GM23338 (cell line): ENCODE data around the gene LDHB. TPM values are rescaled to one million over a fixed set of nuclear protein-coding genes. Genes with fewer than 3 reads are reported as not detected.
A peak's percentile ranks its signal among the peaks of the same experiment; 100 is the strongest.

Source experiments
- ATAC-seq: fragments of 200-7000 bp; cut with Tn5 transposase; 3 replicates; pipeline ENCODE4 v1.9.1; 2020
- DNase-seq: peaks from one replicate; pipeline ENCODE4 v3.0.0-alpha.2; 2015; ENCODE audit warnings: low spot score
- H2AFZ ChIP-seq: fragments of 200-600 bp; sonication (generic); 2 replicates; pipeline ENCODE4 v1.8.0; 2016; ENCODE audit warnings: antibody characterized with exemption, mild to moderate bottlenecking, moderate library complexity
- H3F3A ChIP-seq: fragments of 200-600 bp; sonication (generic); replicated peaks from 2 replicates; pipeline ENCODE4 v1.8.0; 2017; ENCODE audit warnings: antibody characterized with exemption, mixed run types, low read depth
- H3K27ac ChIP-seq: fragments of 200-600 bp; sonication (generic); 2 replicates; pipeline ENCODE4 v1.6.1; 2016; ENCODE audit warnings: low read depth
- H3K27me3 ChIP-seq: fragments of 200-600 bp; sonication (generic); 2 replicates; pipeline ENCODE4 v1.8.0; 2016; ENCODE audit warnings: mild to moderate bottlenecking, mixed run types, moderate library complexity; ENCODE audit not compliant: insufficient read depth
- H3K36me3 ChIP-seq: fragments of 200-600 bp; sonication (generic); 2 replicates; pipeline ENCODE4 v1.8.0; 2016; ENCODE audit warnings: mild to moderate bottlenecking; ENCODE audit not compliant: insufficient read depth
- H3K4me1 ChIP-seq: fragments of 200-600 bp; sonication (generic); 2 replicates; pipeline ENCODE4 v1.8.0; 2016; ENCODE audit warnings: mild to moderate bottlenecking, moderate library complexity; ENCODE audit not compliant: insufficient read depth
- H3K4me2 ChIP-seq: fragments of 200-600 bp; sonication (generic); 2 replicates; pipeline ENCODE4 v1.7.1; 2017; ENCODE audit warnings: mixed run types
- H3K4me3 ChIP-seq: fragments of 200-600 bp; sonication (generic); 2 replicates; pipeline ENCODE4 v1.6.1; 2016; ENCODE audit warnings: mixed run types
- H3K79me2 ChIP-seq: fragments of 200-600 bp; sonication (generic); replicated peaks from 2 replicates; pipeline ENCODE4 v1.8.0; 2017; ENCODE audit warnings: mild to moderate bottlenecking; ENCODE audit not compliant: insufficient read depth
- H3K9me2 ChIP-seq: fragments of 200-600 bp; sonication (generic); 2 replicates; pipeline ENCODE4 v1.8.0; 2017; ENCODE audit not compliant: insufficient read depth
- H4K20me1 ChIP-seq: fragments of 200-600 bp; sonication (generic); replicated peaks from 2 replicates; pipeline ENCODE4 v1.8.0; 2017; ENCODE audit warnings: mild to moderate bottlenecking; ENCODE audit not compliant: insufficient read depth
- H3K27ac Mint-ChIP-seq: 2 replicates; pipeline ENCODE4 v1.8.0; 2020; ENCODE audit warnings: inconsistent platforms, mild to moderate bottlenecking, moderate library complexity, mixed read lengths
- H3K27me3 Mint-ChIP-seq: 3 replicates; pipeline ENCODE4 v1.8.0; 2022; ENCODE audit warnings: low read depth, mild to moderate bottlenecking, moderate library complexity, mixed read lengths, inconsistent platforms; ENCODE audit not compliant: insufficient read depth, poor library complexity
- H3K36me3 Mint-ChIP-seq: 3 replicates; pipeline ENCODE4 v1.8.0; 2021; ENCODE audit warnings: low read depth, mild to moderate bottlenecking, inconsistent platforms, moderate library complexity, mixed read lengths
- H3K4me1 Mint-ChIP-seq: 3 replicates; pipeline ENCODE4 v1.8.0; 2020; ENCODE audit warnings: mild to moderate bottlenecking, inconsistent platforms, mixed read lengths
- H3K4me3 Mint-ChIP-seq: 3 replicates; pipeline ENCODE4 v1.8.0; 2021; ENCODE audit warnings: moderate library complexity, mild to moderate bottlenecking, inconsistent platforms, mixed read lengths
- H3K9me3 Mint-ChIP-seq: 3 replicates; pipeline ENCODE4 v1.8.0; 2020; ENCODE audit warnings: moderate library complexity, mild to moderate bottlenecking, inconsistent platforms, mixed read lengths
- CREB1 ChIP-seq: fragments of 250-450 bp; sonication (Bioruptor Pico); IDR thresholded peaks from 2 replicates; pipeline ENCODE4 v1.5.0; 2020; ENCODE audit warnings: low read depth, mild to moderate bottlenecking, moderate library complexity
- EZH2 ChIP-seq: fragments of 200-600 bp; sonication (generic); IDR thresholded peaks from one replicate; pipeline ENCODE4 v1.8.0; 2017; ENCODE audit warnings: antibody characterized with exemption, mild to moderate bottlenecking, low read depth; ENCODE audit not compliant: unreplicated experiment
- EZH2phosphoT487 ChIP-seq: fragments of 200-600 bp; sonication (generic); IDR thresholded peaks from one replicate; pipeline ENCODE4 v1.8.1; 2018; ENCODE audit warnings: antibody characterized with exemption; ENCODE audit not compliant: unreplicated experiment
- NANOG ChIP-seq: IDR thresholded peaks from 2 replicates; pipeline ENCODE4 v1.6.1; 2016; ENCODE audit warnings: antibody characterized with exemption, borderline replicate concordance
- POLR2AphosphoS5 ChIP-seq: IDR thresholded peaks from 2 replicates; pipeline ENCODE4 v1.6.1; 2016; ENCODE audit warnings: antibody characterized with exemption, low read depth
- ZNF114 ChIP-seq: fragments of 250-450 bp; sonication (Bioruptor Pico); IDR thresholded peaks from 2 replicates; pipeline ENCODE4 v1.5.0; 2020; ENCODE audit warnings: mild to moderate bottlenecking, moderate library complexity
- ZNF331 ChIP-seq: fragments of 250-450 bp; sonication (Bioruptor Pico); IDR thresholded peaks from 2 replicates; pipeline ENCODE4 v1.5.0; 2020; ENCODE audit warnings: low read depth, mild to moderate bottlenecking, moderate library complexity
- polyA plus RNA-seq: library from polyadenylated mRNA; unstranded; fragments of >200 nt; fragmentation: Nextera tagmentation; extraction: Ambion mirVana; gene quantifications from 2 replicates; pipeline ENCODE4 v1.2.1, GENCODE V29; 2016
- total RNA-seq: library from RNA; depleted of rRNA; stranded (reverse); fragments of >200 nt; shearing (Covaris generic); gene quantifications from 2 replicates; pipeline ENCODE4 v1.2.3, GENCODE V29; 2014
- TF ChIP-seq, protein P1 (sequence below): IDR thresholded peaks from one replicate; pipeline ENCODE4 v1.6.1; 2018; ENCODE audit warnings: antibody characterized with exemption; ENCODE audit not compliant: unreplicated experiment
- TF ChIP-seq, protein P2 (sequence below): IDR thresholded peaks from 2 replicates; pipeline ENCODE4 v1.6.1; 2016; ENCODE audit warnings: antibody characterized with exemption
- TF ChIP-seq, protein P3 (sequence below), 2 experiments: fragments of 200-600 bp in 1 of 2; sonication (generic) in 1 of 2; conservative IDR thresholded peaks; 2 replicates each; pipeline versions ENCODE4 v1.5.1 to v1.6.1; 2016 to 2017; ENCODE audit warnings: antibody characterized with exemption in 2 of 2, low read depth in 2 of 2, mild to moderate bottlenecking in 2 of 2, moderate library complexity in 1 of 2

The LDHB gene
- total and polyA plus RNA-seq, 2 experiments from 2014 or later, result 1,537 to 1,990 TPM

DNA sequence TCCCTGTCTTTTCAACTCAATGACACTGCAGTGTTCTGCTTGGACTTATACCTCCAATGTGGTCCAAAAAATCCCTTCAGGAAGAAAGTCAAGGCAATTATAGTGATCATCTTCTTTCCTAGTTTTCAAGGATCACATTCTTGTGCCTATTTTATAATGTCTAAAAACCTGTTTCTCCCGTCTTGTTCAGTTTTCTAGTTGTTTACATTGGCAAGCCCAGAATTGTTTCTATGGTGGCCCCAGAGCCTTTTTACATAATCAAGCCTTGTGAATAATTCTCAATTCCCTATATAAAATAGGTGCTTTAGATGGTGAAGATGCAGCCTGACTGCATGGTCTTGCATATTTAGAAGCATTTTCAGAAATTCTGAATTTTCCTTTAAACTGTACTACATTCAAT lies 14.5 kb upstream of the LDHB start:
- no peak overlapping the region for H3K27ac Mint-ChIP-seq
- H3K4me3 Mint-ChIP-seq, result no peak overlapping the region

DNA sequence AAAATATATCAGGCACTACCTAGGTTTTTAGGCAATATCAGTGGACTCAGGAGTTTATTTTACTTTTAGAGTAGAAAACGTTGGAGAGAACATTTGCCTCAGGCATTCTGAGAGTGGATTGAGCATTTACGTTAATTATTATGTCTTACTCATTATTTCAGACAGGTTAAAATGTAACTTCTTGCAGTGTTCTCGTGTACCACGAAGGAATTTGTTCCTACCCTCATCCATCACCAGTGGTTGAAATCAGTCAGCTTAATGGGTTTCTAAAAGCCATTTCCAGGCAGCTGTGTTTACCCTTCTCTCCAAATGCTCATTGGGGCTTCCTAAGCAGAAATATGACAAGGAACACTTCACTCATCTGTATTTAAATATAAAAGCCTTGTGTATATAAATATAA lies 9.1 kb upstream of the LDHB start:
- Histone ChIP-seq H2AFZ (no peak overlapping the region), H3K4me1 (no peaks in the 10 kb centered on the region), H3K4me3 (no peak overlapping the region), H3K4me2 (no peak overlapping the region), H3K79me2 (no peaks in the 10 kb centered on the region), H3K27me3 (no peaks in the 10 kb centered on the region), H3K27ac (no peak overlapping the region), H3K36me3 (no peaks in the 10 kb centered on the region), H3F3A (no peaks in the 10 kb centered on the region), H3K9me2 (no peaks in the 10 kb centered on the region), H4K20me1 (no peaks in the 10 kb centered on the region)
- DNase-seq (no peak), ATAC-seq (no peak)
- no peak overlapping the region for H3K27ac Mint-ChIP-seq
- H3K4me3 Mint-ChIP-seq, result no peak overlapping the region
- peaks cover 3% of the 10 kb centered on the region for H3K27me3 Mint-ChIP-seq
- no peaks in the 10 kb centered on the region for H3K4me1 Mint-ChIP-seq
- no peak for TF ChIP-seq ZNF114 (CRISPR knock-in tag)
- TF ChIP-seq, protein P1, sequence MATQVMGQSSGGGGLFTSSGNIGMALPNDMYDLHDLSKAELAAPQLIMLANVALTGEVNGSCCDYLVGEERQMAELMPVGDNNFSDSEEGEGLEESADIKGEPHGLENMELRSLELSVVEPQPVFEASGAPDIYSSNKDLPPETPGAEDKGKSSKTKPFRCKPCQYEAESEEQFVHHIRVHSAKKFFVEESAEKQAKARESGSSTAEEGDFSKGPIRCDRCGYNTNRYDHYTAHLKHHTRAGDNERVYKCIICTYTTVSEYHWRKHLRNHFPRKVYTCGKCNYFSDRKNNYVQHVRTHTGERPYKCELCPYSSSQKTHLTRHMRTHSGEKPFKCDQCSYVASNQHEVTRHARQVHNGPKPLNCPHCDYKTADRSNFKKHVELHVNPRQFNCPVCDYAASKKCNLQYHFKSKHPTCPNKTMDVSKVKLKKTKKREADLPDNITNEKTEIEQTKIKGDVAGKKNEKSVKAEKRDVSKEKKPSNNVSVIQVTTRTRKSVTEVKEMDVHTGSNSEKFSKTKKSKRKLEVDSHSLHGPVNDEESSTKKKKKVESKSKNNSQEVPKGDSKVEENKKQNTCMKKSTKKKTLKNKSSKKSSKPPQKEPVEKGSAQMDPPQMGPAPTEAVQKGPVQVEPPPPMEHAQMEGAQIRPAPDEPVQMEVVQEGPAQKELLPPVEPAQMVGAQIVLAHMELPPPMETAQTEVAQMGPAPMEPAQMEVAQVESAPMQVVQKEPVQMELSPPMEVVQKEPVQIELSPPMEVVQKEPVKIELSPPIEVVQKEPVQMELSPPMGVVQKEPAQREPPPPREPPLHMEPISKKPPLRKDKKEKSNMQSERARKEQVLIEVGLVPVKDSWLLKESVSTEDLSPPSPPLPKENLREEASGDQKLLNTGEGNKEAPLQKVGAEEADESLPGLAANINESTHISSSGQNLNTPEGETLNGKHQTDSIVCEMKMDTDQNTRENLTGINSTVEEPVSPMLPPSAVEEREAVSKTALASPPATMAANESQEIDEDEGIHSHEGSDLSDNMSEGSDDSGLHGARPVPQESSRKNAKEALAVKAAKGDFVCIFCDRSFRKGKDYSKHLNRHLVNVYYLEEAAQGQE, result no peak
- H3K9me3 Mint-ChIP-seq, result no peaks in the 10 kb centered on the region
- no peaks in the 10 kb centered on the region for H3K36me3 Mint-ChIP-seq

More for the DNA sequence above, 14.5 kb upstream of the LDHB start:
- no peaks in the 10 kb centered on the region for H3K36me3 ChIP-seq
- Mint-ChIP-seq H3K27me3 (peaks cover 8% of the 10 kb centered on the region), H3K4me1 (no peaks in the 10 kb centered on the region), H3K9me3 (no peaks in the 10 kb centered on the region), H3K36me3 (no peaks in the 10 kb centered on the region)
- no peak overlapping the region for H2AFZ ChIP-seq
- no peaks in the 10 kb centered on the region for H4K20me1 ChIP-seq
- no peak for TF ChIP-seq POLR2AphosphoS5
- no peak for TF ChIP-seq CREB1 (CRISPR knock-in tag)
- TF ChIP-seq ZNF331 (CRISPR knock-in tag), result no peak
- no peaks in the 10 kb centered on the region for H3F3A ChIP-seq
- no peaks in the 10 kb centered on the region for H3K4me1 ChIP-seq
- H3K9me2 ChIP-seq, result no peaks in the 10 kb centered on the region; the same call in 1 of the 2 replicates
- ATAC-seq (no peak), DNase-seq (no peak)
- H3K27me3 ChIP-seq, result no peaks in the 10 kb centered on the region
- H3K79me2 ChIP-seq, result no peaks in the 10 kb centered on the region
- no peak overlapping the region for H3K4me3 ChIP-seq
- no peak overlapping the region for H3K27ac ChIP-seq
- H3K4me2 ChIP-seq, result no peak overlapping the region

DNA sequence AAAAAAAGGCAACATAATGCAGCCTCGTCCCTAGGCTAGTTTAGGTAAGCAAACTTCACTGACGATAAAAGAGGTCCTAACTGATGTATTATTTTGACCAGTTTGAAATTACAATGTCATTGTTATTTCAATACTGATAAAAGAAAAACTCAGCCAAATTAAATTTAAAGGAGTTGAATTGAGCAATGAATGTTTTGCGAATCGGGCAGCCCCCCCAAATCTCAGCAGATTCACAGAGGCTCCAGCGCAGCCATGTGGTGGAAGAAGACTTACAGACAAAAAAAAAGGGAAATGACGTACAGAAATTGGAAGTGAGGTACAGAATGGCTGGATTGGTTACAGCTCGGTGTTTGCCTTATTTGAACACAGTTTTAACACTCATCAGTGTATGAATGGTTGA lies 8.2 kb upstream of the LDHB start:
- TF ChIP-seq ZNF331 (CRISPR knock-in tag) (no peak), NANOG (no peak), ZNF114 (CRISPR knock-in tag) (no peak), EZH2phosphoT487 (no peak), CREB1 (CRISPR knock-in tag) (no peak), EZH2 (no peak)
- TF ChIP-seq, protein P2, sequence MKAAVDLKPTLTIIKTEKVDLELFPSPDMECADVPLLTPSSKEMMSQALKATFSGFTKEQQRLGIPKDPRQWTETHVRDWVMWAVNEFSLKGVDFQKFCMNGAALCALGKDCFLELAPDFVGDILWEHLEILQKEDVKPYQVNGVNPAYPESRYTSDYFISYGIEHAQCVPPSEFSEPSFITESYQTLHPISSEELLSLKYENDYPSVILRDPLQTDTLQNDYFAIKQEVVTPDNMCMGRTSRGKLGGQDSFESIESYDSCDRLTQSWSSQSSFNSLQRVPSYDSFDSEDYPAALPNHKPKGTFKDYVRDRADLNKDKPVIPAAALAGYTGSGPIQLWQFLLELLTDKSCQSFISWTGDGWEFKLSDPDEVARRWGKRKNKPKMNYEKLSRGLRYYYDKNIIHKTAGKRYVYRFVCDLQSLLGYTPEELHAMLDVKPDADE, result no peak
- TF ChIP-seq, protein P3, sequence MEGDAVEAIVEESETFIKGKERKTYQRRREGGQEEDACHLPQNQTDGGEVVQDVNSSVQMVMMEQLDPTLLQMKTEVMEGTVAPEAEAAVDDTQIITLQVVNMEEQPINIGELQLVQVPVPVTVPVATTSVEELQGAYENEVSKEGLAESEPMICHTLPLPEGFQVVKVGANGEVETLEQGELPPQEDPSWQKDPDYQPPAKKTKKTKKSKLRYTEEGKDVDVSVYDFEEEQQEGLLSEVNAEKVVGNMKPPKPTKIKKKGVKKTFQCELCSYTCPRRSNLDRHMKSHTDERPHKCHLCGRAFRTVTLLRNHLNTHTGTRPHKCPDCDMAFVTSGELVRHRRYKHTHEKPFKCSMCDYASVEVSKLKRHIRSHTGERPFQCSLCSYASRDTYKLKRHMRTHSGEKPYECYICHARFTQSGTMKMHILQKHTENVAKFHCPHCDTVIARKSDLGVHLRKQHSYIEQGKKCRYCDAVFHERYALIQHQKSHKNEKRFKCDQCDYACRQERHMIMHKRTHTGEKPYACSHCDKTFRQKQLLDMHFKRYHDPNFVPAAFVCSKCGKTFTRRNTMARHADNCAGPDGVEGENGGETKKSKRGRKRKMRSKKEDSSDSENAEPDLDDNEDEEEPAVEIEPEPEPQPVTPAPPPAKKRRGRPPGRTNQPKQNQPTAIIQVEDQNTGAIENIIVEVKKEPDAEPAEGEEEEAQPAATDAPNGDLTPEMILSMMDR (conservative IDR thresholded peaks at IDR 0.05; ENCODE audit: low read depth in 2 of 2), result peak in 1 of 2 experiments; percentile 35; a peak in 2 of 4 replicates
- H3K36me3 Mint-ChIP-seq, result no peaks in the 10 kb centered on the region
- no peaks in the 10 kb centered on the region for H3K9me2 ChIP-seq
- H3F3A ChIP-seq, result no peaks in the 10 kb centered on the region
- H3K27me3 Mint-ChIP-seq, result peaks cover 3% of the 10 kb centered on the region
- H3K4me2 ChIP-seq, result no peak overlapping the region
- H3K27me3 ChIP-seq, result no peaks in the 10 kb centered on the region
- no peak overlapping the region for H2AFZ ChIP-seq
- H3K36me3 ChIP-seq, result no peaks in the 10 kb centered on the region
- no peaks in the 10 kb centered on the region for H3K79me2 ChIP-seq
- no peak overlapping the region for H3K27ac ChIP-seq
- H3K4me3 Mint-ChIP-seq, result no peak overlapping the region
- H4K20me1 ChIP-seq, result no peaks in the 10 kb centered on the region
- DNase-seq, result no peak
- H3K4me3 ChIP-seq, result no peak overlapping the region
- no peaks in the 10 kb centered on the region for H3K4me1 Mint-ChIP-seq
- no peak for ATAC-seq
- no peaks in the 10 kb centered on the region for H3K4me1 ChIP-seq
- H3K9me3 Mint-ChIP-seq, result no peaks in the 10 kb centered on the region
- no peak overlapping the region for H3K27ac Mint-ChIP-seq
